Testis (tissue), 3 donors: ENCODE measurements around the gene VPS8. TPM values are rescaled to one million over a fixed set of nuclear protein-coding genes. Genes with fewer than 3 reads are reported as not detected.

Source experiments
- DNase-seq: peaks from one replicate; pipeline ENCODE4 v3.0.0-alpha.2; 2019
- H3K27ac ChIP-seq, 2 donors: fragments of 200-600 bp; sonication (generic); one replicate each; pipeline ENCODE4 v1.5.1; 2019
- H3K27me3 ChIP-seq: fragments of 200-600 bp; sonication (generic); one replicate; pipeline ENCODE4 v1.5.1; 2019
- H3K36me3 ChIP-seq: fragments of 200-600 bp; sonication (generic); one replicate; pipeline ENCODE4 v1.5.1; 2017; ENCODE audit warnings: low read depth; ENCODE audit errors: missing control alignments
- H3K4me1 ChIP-seq: fragments of 200-600 bp; sonication (generic); one replicate; pipeline ENCODE4 v1.5.1; 2019
- H3K4me3 ChIP-seq, 2 donors: fragments of 200-600 bp; sonication (generic); one replicate each; pipeline ENCODE4 v1.5.1; 2017 to 2019
- H3K9me3 ChIP-seq: fragments of 200-600 bp; sonication (generic); one replicate; pipeline ENCODE4 v1.5.1; 2017
- CTCF ChIP-seq, 3 experiments: fragments of 450-650 bp in 2 of 3; fragments of 200-600 bp in 1 of 3; sonication (generic) in 1 of 3; IDR thresholded peaks; one replicate each; pipeline ENCODE4 v1.5.1; 2016 to 2019; ENCODE audit warnings: antibody characterized with exemption in 3 of 3, mild to moderate bottlenecking in 2 of 3, moderate library complexity in 1 of 3
- POLR2A ChIP-seq: fragments of 450-650 bp; IDR thresholded peaks from one replicate; pipeline ENCODE4 v1.6.1; 2017; ENCODE audit warnings: antibody characterized with exemption, mild to moderate bottlenecking, moderate library complexity
- WGBS, 2 donors: methylation state at CpG; one replicate each; pipeline ENCODE4 v1.1.5; 2018; 5-methylcytosine and 5-hydroxymethylcytosine counted together
- intact Hi-C: fragments of 100-400 bp; cut with DNase I; formaldehyde crosslinking; loops from one replicate; pipeline ENCODE4 v1.15.1; 2023; ENCODE audit warnings: low total_unique reads
- polyA plus RNA-seq: library from polyadenylated mRNA; stranded (reverse); fragments of 350-450 nt; fragmentation: Illumina TruSeq; extraction: RNeasy Lipid Tissue Mini Kit (QIAGEN cat#74804); gene quantifications from one replicate; pipeline ENCODE4 v1.2.3, GENCODE V29; 2014; ENCODE audit warnings: low read depth, low replicate concordance; ENCODE audit not compliant: insufficient read depth
- total RNA-seq, 2 donors: library from RNA; depleted of rRNA; stranded (reverse); fragments of >200 nt; gene quantifications; one replicate each; pipeline ENCODE4 v1.2.3, GENCODE V29; 2016

VPS8 gene
- total and polyA plus RNA-seq, 3 donors from 2014 or later = 65.8 to 127 (median 88.0) TPM

- no peak for DNase-seq
- intact Hi-C loops = no loop called here
- Histone ChIP-seq H3K9me3 (no peaks in the 10 kb centered on the region), H3K36me3 (no peaks in the 10 kb centered on the region), H3K4me3 (no peak overlapping the region), H3K27ac (no peak overlapping the region), H3K27me3 (no peaks in the 10 kb centered on the region), H3K4me1 (no peaks in the 10 kb centered on the region)
- TF ChIP-seq POLR2A (no peak), CTCF (IDR thresholded peaks at IDR 0.05) (no peak)
- WGBS, 2 donors = 93 to 96% methylated on average over 4 of the region's 4 CpGs
Observed at GRCh38 chr3:185049710-185050109, 237.7 kb downstream of the VPS8 start.

GRCh38 chr3:185051801-185052200 is 239.8 kb downstream of the VPS8 start:
- Histone ChIP-seq H3K27me3 (no peaks in the 10 kb centered on the region), H3K9me3 (no peaks in the 10 kb centered on the region), H3K36me3 (no peaks in the 10 kb centered on the region), H3K4me1 (no peaks in the 10 kb centered on the region), H3K4me3 (no peak overlapping the region), H3K27ac (no peak overlapping the region)
- intact Hi-C loops = no loop called here
- no peak for DNase-seq
- TF ChIP-seq POLR2A (no peak), CTCF (IDR thresholded peaks at IDR 0.05) (no peak)
- 80 to 86% methylated on average over 4 to 8 of the region's 8 CpGs for WGBS, 2 donors

GRCh38 chr3:185052631-185053030 is 240.7 kb downstream of the VPS8 start:
- no peaks in the 10 kb centered on the region for H3K36me3 ChIP-seq
- no peak for DNase-seq
- H3K27me3 ChIP-seq = no peaks in the 10 kb centered on the region
- H3K4me1 ChIP-seq = no peaks in the 10 kb centered on the region
- no peak overlapping the region for H3K4me3 ChIP-seq
- H3K9me3 ChIP-seq = no peaks in the 10 kb centered on the region
- no peak overlapping the region for H3K27ac ChIP-seq
- TF ChIP-seq POLR2A (no peak), CTCF (IDR thresholded peaks at IDR 0.05) (no peak)
- intact Hi-C loops = no loop called here
- 83 to 86% methylated on average over 6 of the region's 6 CpGs for WGBS, 2 donors

- Histone ChIP-seq H3K9me3 (no peaks in the 10 kb centered on the region), H3K4me1 (no peaks in the 10 kb centered on the region), H3K27me3 (no peaks in the 10 kb centered on the region), H3K36me3 (no peaks in the 10 kb centered on the region), H3K4me3 (no peak overlapping the region), H3K27ac (no peak overlapping the region)
- 92 to 93% methylated on average over 2 of the region's 2 CpGs for WGBS, 2 donors
- no peak for DNase-seq
- no peak for TF ChIP-seq CTCF (IDR thresholded peaks at IDR 0.05)
- TF ChIP-seq POLR2A = no peak
- intact Hi-C loops = no loop called here
Observed at GRCh38 chr3:185056908-185057307, 244.9 kb downstream of the VPS8 start.

- Histone ChIP-seq H3K4me1 (no peaks in the 10 kb centered on the region), H3K36me3 (no peaks in the 10 kb centered on the region), H3K4me3 (no peak overlapping the region), H3K9me3 (no peaks in the 10 kb centered on the region), H3K27ac (no peak overlapping the region), H3K27me3 (no peaks in the 10 kb centered on the region)
- no peak for DNase-seq
- 83 to 91% methylated on average over 1 of the region's 1 CpG for WGBS, 2 donors
- intact Hi-C loops = no loop called here
- no peak for TF ChIP-seq POLR2A
- TF ChIP-seq CTCF (IDR thresholded peaks at IDR 0.05) = no peak
Observed at GRCh38 chr3:185057829-185058228, 245.9 kb downstream of the VPS8 start.
